ENCODE measurements around the gene NFIC.

DNA sequence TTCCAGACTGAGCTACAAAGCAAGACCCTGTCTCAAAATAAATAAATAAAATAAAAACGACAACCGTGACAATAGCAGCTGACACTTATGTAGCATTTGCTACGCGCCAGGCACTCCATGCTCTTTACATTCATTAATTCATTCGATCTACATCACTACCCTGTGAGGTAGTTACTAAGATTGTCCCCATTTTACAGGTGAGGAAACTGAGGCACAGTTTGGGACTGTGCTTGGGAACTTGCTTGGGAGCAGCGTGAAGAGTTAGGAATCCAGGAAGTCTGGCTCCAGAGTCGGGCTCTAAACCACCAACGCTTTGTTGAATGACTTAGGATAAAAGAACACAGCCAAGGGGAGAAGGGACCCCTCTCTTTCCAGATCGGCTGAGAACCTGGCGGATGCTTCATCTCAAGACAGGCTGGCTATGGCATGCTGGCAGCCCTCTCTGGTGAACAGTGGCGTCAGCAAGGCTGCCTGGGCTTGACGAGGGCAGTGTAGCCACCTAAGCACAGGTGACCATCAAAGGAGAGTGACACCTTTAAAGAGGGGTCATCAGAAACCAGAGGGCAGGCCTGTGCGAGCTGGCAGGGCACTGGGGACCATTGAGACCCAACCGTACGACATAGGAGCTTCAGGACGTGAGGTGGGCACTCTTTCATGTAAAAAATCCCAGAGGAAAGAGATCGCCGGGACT lies 133.5 kb downstream of the NFIC start:
- TF ChIP-seq CTCF (IDR thresholded peaks at IDR 0.05) (no peak), EZH2phosphoT487 (IDR thresholded peaks at IDR 0.05) (no peak)

Data from neural progenitor cell (in vitro differentiated cells).